HepG2 (cell line): Measurements from ENCODE around the gene HEXD. TPM values are rescaled to one million over a fixed set of nuclear protein-coding genes. Genes with fewer than 3 reads are reported as not detected.

Source experiments
- ATAC-seq: fragments of 200-7000 bp; cut with Tn5 transposase; 3 replicates; pipeline ENCODE4 v1.9.1; 2020; ENCODE audit warnings: mild to moderate bottlenecking, moderate library complexity
- BruUV-seq: library from RNA; stranded (reverse); fragments of 400-500 nt; replicated peaks from 2 replicates; lab custom pipeline; 2021; lab: Mats Ljungman, UMichigan
- CTCF ChIA-PET: fragments of 300-600 bp; formaldehyde crosslinking; extraction: SDS; loops from one replicate; lab custom pipeline; 2021; ENCODE audit warnings: low total read pairs, inconsistent platforms, low intra/inter-chr PET ratio; lab: Yijun Ruan, JAX
- POLR2A ChIA-PET: fragments of 350-600 bp; sonication (Branson Sonifier 250); formaldehyde crosslinking; loops from one replicate; lab custom pipeline; 2020; ENCODE audit warnings: antibody characterized with exemption, inconsistent platforms; lab: Yijun Ruan, JAX
- DNase-seq: peaks from one replicate; pipeline ENCODE4 v3.0.0-alpha.2; 2015; ENCODE audit warnings: low spot score
- FAIRE-seq: peaks from 3 replicates; lab custom pipeline; 2011; peaks lifted over from hg19 to GRCh38; lab: Jason Lieb, UNC
- H2AFZ ChIP-seq: one replicate; pipeline ENCODE4 v1.6.1; 2011; ENCODE audit warnings: low read length, inconsistent platforms
- H3K27ac ChIP-seq: fragments of 300-600 bp; 3 replicates; pipeline ENCODE4 v1.8.0; 2011; ENCODE audit warnings: mixed run types, mild to moderate bottlenecking, mixed read lengths, low read length, inconsistent platforms; ENCODE audit not compliant: insufficient read depth; ENCODE audit errors: extremely low read length
- H3K27me3 ChIP-seq, 2 experiments: fragments of 200-600 bp in 1 of 2; 2 replicates in 1 of 2; 3 replicates in 1 of 2; pipeline versions ENCODE4 v1.6.0 to v1.8.0; 2011; ENCODE audit warnings: low read length in 2 of 2, mild to moderate bottlenecking in 2 of 2, moderate library complexity in 2 of 2, inconsistent platforms in 1 of 2; ENCODE audit not compliant: insufficient read depth in 2 of 2, control insufficient read depth in 1 of 2
- H3K36me3 ChIP-seq, 2 experiments: fragments of 200-600 bp in 1 of 2; replicated peaks in 1 of 2; 2 replicates in 1 of 2; 3 replicates in 1 of 2; pipeline versions ENCODE4 v1.5.1 to v1.8.0; 2011; ENCODE audit warnings: low read length in 2 of 2, inconsistent platforms in 1 of 2; ENCODE audit not compliant: insufficient read depth in 2 of 2, control insufficient read depth in 1 of 2
- H3K4me1 ChIP-seq: 2 replicates; pipeline ENCODE4 v1.5.1; 2012; ENCODE audit warnings: low read length, inconsistent platforms; ENCODE audit not compliant: insufficient read depth
- H3K4me2 ChIP-seq: 2 replicates; pipeline ENCODE4 v1.6.0; 2011; ENCODE audit warnings: low read depth, low read length, inconsistent platforms
- H3K4me3 ChIP-seq, 3 experiments: fragments of 200-600 bp in 1 of 3; sonication (generic), shearing (Covaris generic) in 1 of 3; replicated peaks in 1 of 3; 2 replicates each; pipeline ENCODE4 v1.5.1; 2011 to 2016; ENCODE audit warnings: low read length in 3 of 3, inconsistent platforms in 2 of 3, low read depth in 2 of 3, mild to moderate bottlenecking in 2 of 3, control low read depth in 1 of 3, mixed read lengths in 1 of 3; ENCODE audit not compliant: insufficient read depth in 1 of 3
- H3K79me2 ChIP-seq: one replicate; pipeline ENCODE4 v1.6.1; 2011; ENCODE audit warnings: low read length, inconsistent platforms; ENCODE audit not compliant: insufficient read depth
- H3K9ac ChIP-seq: 2 replicates; pipeline ENCODE4 v1.6.0; 2011; ENCODE audit warnings: mild to moderate bottlenecking, low read depth, low read length, inconsistent platforms; ENCODE audit not compliant: insufficient read depth
- H3K9me3 ChIP-seq: 2 replicates; pipeline ENCODE4 v1.5.1; 2012; ENCODE audit warnings: mild to moderate bottlenecking, low read length
- H4K20me1 ChIP-seq: 2 replicates; pipeline ENCODE4 v1.6.0; 2011; ENCODE audit warnings: inconsistent platforms, mild to moderate bottlenecking, low read length, moderate library complexity; ENCODE audit not compliant: insufficient read depth
- AGO2 ChIP-seq: fragments of 200-400 bp; formaldehyde crosslinking; optimal IDR thresholded peaks from 2 replicates; pipeline ENCODE3; 2017; ENCODE audit warnings: mild to moderate bottlenecking, low read depth, low read length, moderate library complexity
- CEBPG ChIP-seq: IDR thresholded peaks from 2 replicates; pipeline ENCODE4 v1.6.1; 2016
- HES4 ChIP-seq: sonication (generic); formaldehyde crosslinking; IDR thresholded peaks from 2 replicates; pipeline ENCODE4 v1.9.0; 2021; ENCODE audit warnings: mild to moderate bottlenecking, missing genetic modification reagents, borderline replicate concordance
- HMG20A ChIP-seq: IDR thresholded peaks from 2 replicates; pipeline ENCODE4 v1.6.1; 2016; ENCODE audit warnings: borderline replicate concordance
- WGBS: methylation state at CpG from one replicate; pipeline ENCODE4 v1.1.6; 2017; ENCODE audit warnings: low lambda C conversion rate; 5-methylcytosine and 5-hydroxymethylcytosine counted together
- in situ Hi-C: cut with HindIII; loops from 2 replicates; pipeline ENCODE4 v1.10.0; 2017; ENCODE audit warnings: low pct_unique_long_range_greater_than_20kb; ENCODE audit not compliant: extremely low pct_ligation_motif_present
- intact Hi-C: fragments of 100-400 bp; cut with micrococcal nuclease; formaldehyde crosslinking; loops from one replicate; pipeline ENCODE4 v1.10.0; 2022; ENCODE audit not compliant: unreplicated experiment
- polyA plus RNA-seq, 8 experiments: library from polyadenylated mRNA; depleted of rRNA in 3 of 8; stranded (reverse) in 7 of 8; unstranded in 1 of 8; fragments of >200 nt; fragmentation: Illumina TruSeq in 4 of 8; extraction: Trizol in 4 of 8; gene quantifications; 2 replicates each; pipeline versions ENCODE4 v1.2.1 to v1.2.3, GENCODE V29; 2011 to 2016; ENCODE audit warnings: low read depth in 4 of 8, missing spikeins in 1 of 8, mixed read lengths in 1 of 8; ENCODE audit not compliant: insufficient read depth in 1 of 8
- total RNA-seq, 5 experiments: library from RNA; depleted of rRNA; stranded (reverse); fragments of >200 nt; fragmentation: Illumina TruSeq; extraction: Trizol; gene quantifications; 2 replicates each; pipeline ENCODE4 v1.2.3, GENCODE V29; 2016; ENCODE audit warnings: low read depth in 1 of 5

Gene HEXD
- total and polyA plus RNA-seq, 2 of the 13 experiments (the other 11 are each of a cell fraction or from before 2014, with no cell fraction given), result 22.3 to 41.8 TPM

DNA sequence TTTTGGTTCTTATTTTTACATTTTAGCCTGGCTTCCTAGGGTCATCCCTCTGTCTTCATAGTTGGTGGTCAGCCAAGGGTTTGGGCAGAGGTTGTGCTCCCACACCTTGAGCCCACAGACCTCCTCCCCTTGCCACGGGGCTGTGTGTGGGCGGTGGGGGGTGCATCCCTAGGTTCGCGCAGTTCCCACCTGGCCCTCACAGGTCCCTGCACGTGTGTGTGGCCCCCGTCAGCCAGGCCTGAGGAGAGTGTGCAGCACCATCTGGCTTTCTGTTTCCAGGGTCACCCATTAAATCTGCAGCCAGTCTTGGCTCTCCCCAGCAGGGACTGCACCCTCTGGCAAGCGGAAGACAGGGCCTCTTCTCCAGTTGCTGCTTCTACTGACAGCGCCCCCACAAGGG lies 13.9 kb downstream of the HEXD start:
- no TSS peak for BruUV-seq
- no peak overlapping the region for H3K27ac ChIP-seq
- H3K9me3 ChIP-seq, result no peaks in the 10 kb centered on the region
- ATAC-seq (no peak), DNase-seq (no peak), FAIRE-seq (no peak)
- H3K27me3 ChIP-seq, result no peaks in the 10 kb centered on the region
- no peak overlapping the region for H3K4me2 ChIP-seq
- in situ Hi-C loops, result no loop called here
- no peaks in the 10 kb centered on the region for H3K4me1 ChIP-seq
- no peak for TF ChIP-seq HMG20A (CRISPR knock-in tag)
- TF ChIP-seq CEBPG (CRISPR knock-in tag), result no peak
- peaks cover 7 to 12% of the 10 kb centered on the region in 2 experiments; a peak in 4 of 5 replicates for H3K36me3 ChIP-seq
- POLR2A ChIA-PET, result no interaction called here
- CTCF ChIA-PET, result no interaction called here
- H3K4me3 ChIP-seq, result no peak overlapping the region
- no peak overlapping the region for H3K9ac ChIP-seq
- WGBS, result 95% methylated on average over 6 of the region's 8 CpGs
- H4K20me1 ChIP-seq, result no peaks in the 10 kb centered on the region
- intact Hi-C loops, result no loop called here
- H2AFZ ChIP-seq, result no peak overlapping the region
- H3K79me2 ChIP-seq, result no peaks in the 10 kb centered on the region

DNA sequence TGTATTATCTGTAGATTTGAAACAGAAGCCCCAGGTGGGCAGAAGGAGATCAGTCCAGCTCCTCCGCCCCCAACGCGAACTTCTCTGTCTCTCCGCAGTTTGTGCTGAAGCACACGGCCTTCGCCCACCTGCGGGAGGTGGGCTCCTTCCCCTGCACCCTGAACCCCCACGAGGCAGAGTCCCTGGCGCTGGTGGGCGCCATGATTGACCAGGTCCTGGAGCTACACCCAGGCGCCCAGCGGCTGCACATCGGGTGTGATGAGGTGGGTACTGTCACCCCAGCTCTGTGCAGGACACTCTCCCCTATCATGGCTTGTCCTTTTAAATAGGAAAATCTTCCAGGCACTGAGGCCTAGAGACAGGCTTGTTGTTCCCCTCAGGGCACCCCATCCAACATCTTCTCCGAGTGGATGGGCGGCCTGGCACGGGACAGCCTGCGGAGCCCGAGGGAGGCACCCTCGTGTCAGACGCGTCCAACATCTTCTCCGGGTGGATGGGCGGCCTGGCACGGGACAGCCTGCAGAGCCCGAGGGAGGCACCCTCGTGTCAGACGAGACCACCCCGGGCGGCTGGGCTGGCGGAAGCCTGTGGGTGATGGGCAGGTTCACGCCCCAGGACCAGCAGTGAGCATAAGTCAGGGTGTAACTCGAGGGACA lies 15.5 kb downstream of the HEXD start:
- no peak overlapping the region for H3K4me3 ChIP-seq
- ATAC-seq (no peak), FAIRE-seq (no peak), DNase-seq (no peak)
- BruUV-seq, result no TSS peak
- TF ChIP-seq HES4 (CRISPR knock-in tag) (no peak), AGO2 (peak; percentile 44)
- H3K4me1 ChIP-seq, result no peaks in the 10 kb centered on the region
- H3K27me3 ChIP-seq, result no peaks in the 10 kb centered on the region
- H3K9me3 ChIP-seq, result no peaks in the 10 kb centered on the region
- no peaks in the 10 kb centered on the region for H4K20me1 ChIP-seq
- H3K36me3 ChIP-seq, result peaks cover 10 to 12% of the 10 kb centered on the region in 2 experiments; a peak in 4 of 5 replicates
- intact Hi-C loops, result no loop called here
- H3K9ac ChIP-seq, result no peak overlapping the region
- WGBS, result 92% methylated on average over 22 of the region's 32 CpGs
- ChIA-PET CTCF (no interaction called here), POLR2A (no interaction called here)
- no peak overlapping the region for H2AFZ ChIP-seq
- H3K27ac ChIP-seq, result no peak overlapping the region
- no peaks in the 10 kb centered on the region for H3K79me2 ChIP-seq
- no peak overlapping the region for H3K4me2 ChIP-seq
- in situ Hi-C loops, result no loop called here
